Esophagus squamous epithelium (tissue), 5 donors: ENCODE results near the gene ZBED1. TPM values are rescaled to one million over a fixed set of nuclear protein-coding genes. Genes with fewer than 3 reads are reported as not detected.
"Not testable (repeated sequence)": the region's sequence is repeated elsewhere in the genome, so short reads cannot be mapped to it uniquely, and the experiment has no call there.

Experiments
- DNase-seq: peaks from one replicate; lab custom pipeline; 2025; lab: John Stamatoyannopoulos, UW
- H3K27ac ChIP-seq, 4 donors: fragments of 200-600 bp; sonication (generic); one replicate each; pipeline ENCODE4 v1.5.1; 2016 to 2019; ENCODE audit warnings: mild to moderate bottlenecking in 1 of 4
- H3K27me3 ChIP-seq, 4 donors: fragments of 200-600 bp; sonication (generic); 1 replicate in 3 of 4; 2 replicates in 1 of 4; pipeline versions ENCODE4 v1.5.1 to v1.6.0; 2017 to 2021; ENCODE audit warnings: antibody characterized with exemption in 1 of 4
- H3K36me3 ChIP-seq, 3 donors: fragments of 200-600 bp; sonication (generic); one replicate each; pipeline ENCODE4 v1.5.1; 2016 to 2019
- H3K4me1 ChIP-seq, 3 donors: fragments of 200-600 bp; sonication (generic); one replicate each; pipeline ENCODE4 v1.5.1; 2017 to 2019
- H3K4me3 ChIP-seq, 4 donors: fragments of 200-600 bp; sonication (generic); 1 replicate in 3 of 4; 2 replicates in 1 of 4; pipeline ENCODE4 v1.5.1; 2016 to 2019; ENCODE audit warnings: mild to moderate bottlenecking in 2 of 4, moderate library complexity in 1 of 4
- H3K9me3 ChIP-seq, 3 donors: fragments of 200-600 bp; sonication (generic); one replicate each; pipeline ENCODE4 v1.5.1; 2016 to 2019
- CTCF ChIP-seq, 6 experiments: fragments of 450-650 bp in 4 of 6; fragments of 200-600 bp in 2 of 6; sonication (generic) in 2 of 6; IDR thresholded peaks; one replicate each; pipeline ENCODE4 v1.5.1; 2016 to 2019; ENCODE audit warnings: antibody characterized with exemption in 6 of 6, mild to moderate bottlenecking in 4 of 6, moderate library complexity in 4 of 6
- POLR2A ChIP-seq, 4 donors: fragments of 450-650 bp; IDR thresholded peaks; one replicate each; pipeline ENCODE4 v1.6.1; 2017; ENCODE audit warnings: antibody characterized with exemption in 4 of 4, mild to moderate bottlenecking in 4 of 4, moderate library complexity in 3 of 4
- WGBS, 2 donors: methylation state at CpG; one replicate each; pipeline ENCODE4 v1.1.5; 2018; 5-methylcytosine and 5-hydroxymethylcytosine counted together
- intact Hi-C: fragments of 100-400 bp; cut with DNase I; formaldehyde crosslinking; loops from one replicate; pipeline ENCODE4 v1.15.0; 2022
- total RNA-seq, 4 donors: library from RNA; depleted of rRNA; stranded (reverse); fragments of >200 nt; gene quantifications; one replicate each; pipeline ENCODE4 v1.1.0, GENCODE V29; 2016
- donor health status: DM: yes; HTN: yes; CAD: no.

The ZBED1 gene
- total RNA-seq, 4 donors from 2014 or later: 17.5 to 31.0 (median 25.5) TPM

- WGBS, 2 donors: 83 to 96% methylated on average over 5 to 13 of the region's 15 CpGs
- Histone ChIP-seq H3K4me1 (peaks cover 0 to 6% (median 0%) of the 10 kb centered on the region in 3 donors), H3K27me3 (no peaks in the 10 kb centered on the region), H3K27ac (no peak overlapping the region), H3K9me3 (no peaks in the 10 kb centered on the region), H3K36me3 (no peaks in the 10 kb centered on the region), H3K4me3 (no peak overlapping the region)
- TF ChIP-seq POLR2A (IDR thresholded peaks at IDR 0.05) (no peak), CTCF (IDR thresholded peaks at IDR 0.05) (no peak)
- intact Hi-C loops: no loop called here
- no peak for DNase-seq
Observed at GRCh38 chrX:2464677-2465166, 36.1 kb downstream of the ZBED1 start.

GRCh38 chrX:2463973-2464676, 36.7 kb downstream of the ZBED1 start:
- DNase-seq: no peak
- intact Hi-C loops: no loop called here
- Histone ChIP-seq H3K4me1 (peaks cover 0 to 6% (median 0%) of the 10 kb centered on the region in 3 donors), H3K9me3 (no peaks in the 10 kb centered on the region), H3K27ac (no peak overlapping the region), H3K36me3 (no peaks in the 10 kb centered on the region), H3K4me3 (no peak overlapping the region), H3K27me3 (no peaks in the 10 kb centered on the region)
- TF ChIP-seq POLR2A (IDR thresholded peaks at IDR 0.05): no peak
- TF ChIP-seq CTCF (IDR thresholded peaks at IDR 0.05): no peak
- 61 to 90% methylated on average over 17 to 29 of the region's 31 CpGs for WGBS, 2 donors

- H3K4me1 ChIP-seq, DNase-seq, H3K9me3 ChIP-seq, intact Hi-C loops, H3K4me3 ChIP-seq, H3K27ac ChIP-seq, H3K27me3 ChIP-seq, H3K36me3 ChIP-seq: not testable (repeated sequence)
- WGBS, 2 donors: 71 to 79% methylated on average over 9 to 10 of the region's 10 CpGs
Observed at GRCh38 chrX:2463481-2463880, 37.3 kb downstream of the ZBED1 start.

- no peaks in the 10 kb centered on the region for H3K36me3 ChIP-seq
- intact Hi-C loops: no loop called here
- 94 to 95% methylated on average over 3 of the region's 3 CpGs for WGBS, 2 donors
Observed at GRCh38 chrX:2462780-2463179, 38.0 kb downstream of the ZBED1 start.

GRCh38 chrX:2462074-2462473, 38.7 kb downstream of the ZBED1 start:
- H3K36me3 ChIP-seq: no peaks in the 10 kb centered on the region
- H3K27ac ChIP-seq: no peak overlapping the region
- 52 to 73% methylated on average over 5 of the region's 5 CpGs for WGBS, 2 donors
- H3K9me3 ChIP-seq: no peaks in the 10 kb centered on the region
- H3K4me3 ChIP-seq: no peak overlapping the region
- intact Hi-C loops: no loop called here
- DNase-seq: no peak
- no peaks in the 10 kb centered on the region for H3K27me3 ChIP-seq
- peaks cover 0 to 6% (median 0%) of the 10 kb centered on the region in 3 donors for H3K4me1 ChIP-seq
- TF ChIP-seq CTCF (IDR thresholded peaks at IDR 0.05) (no peak), POLR2A (IDR thresholded peaks at IDR 0.05) (no peak)

More at GRCh38 chrX:2462780-2463179, 38.0 kb downstream of the ZBED1 start:
- Histone ChIP-seq H3K27me3 (no peaks in the 10 kb centered on the region), H3K9me3 (no peaks in the 10 kb centered on the region), H3K27ac (no peak overlapping the region), H3K4me3 (no peak overlapping the region), H3K4me1 (peaks cover 0 to 6% (median 0%) of the 10 kb centered on the region in 3 donors)
- TF ChIP-seq POLR2A (IDR thresholded peaks at IDR 0.05): no peak
- no peak for TF ChIP-seq CTCF (IDR thresholded peaks at IDR 0.05)
- DNase-seq: no peak
